HepG2 (cell line): Measurements from ENCODE around the gene PRKAG3. TPM values are rescaled to one million over a fixed set of nuclear protein-coding genes. Genes with fewer than 3 reads are reported as not detected.

Source experiments
- AKAP8 ChIP-seq: sonication (generic); formaldehyde crosslinking; IDR thresholded peaks from 2 replicates; pipeline ENCODE4 v1.5.1; 2020; ENCODE audit warnings: mild to moderate bottlenecking, missing genetic modification reagents
- AKNA ChIP-seq: sonication (generic); formaldehyde crosslinking; IDR thresholded peaks from 2 replicates; pipeline ENCODE4 v1.4.0; 2020; ENCODE audit warnings: missing genetic modification reagents, borderline replicate concordance
- CENPBD1 ChIP-seq: sonication (generic); formaldehyde crosslinking; IDR thresholded peaks from 2 replicates; pipeline ENCODE4 v1.8.0; 2022; ENCODE audit warnings: missing genetic modification reagents, low read depth, mild to moderate bottlenecking, borderline replicate concordance
- CHD4 ChIP-seq: fragments of 200-600 bp; sonication (generic); IDR thresholded peaks from 2 replicates; pipeline ENCODE4 v1.7.0; 2017; ENCODE audit warnings: mild to moderate bottlenecking, low read length, borderline replicate concordance
- FOSL2 ChIP-seq: sonication (generic); formaldehyde crosslinking; IDR thresholded peaks from 2 replicates; pipeline ENCODE4 v1.4.0; 2020; ENCODE audit warnings: missing genetic modification reagents
- FOXC1 ChIP-seq: sonication (generic); formaldehyde crosslinking; IDR thresholded peaks from 2 replicates; pipeline ENCODE4 v1.8.0; 2022; ENCODE audit warnings: mild to moderate bottlenecking, missing genetic modification reagents, borderline replicate concordance
- POLR2AphosphoS2 ChIP-seq: IDR thresholded peaks from 2 replicates; pipeline ENCODE4 v1.6.1; 2011; ENCODE audit warnings: low read depth, low read length, improper control_type of control experiment
- SMAD3 ChIP-seq: sonication (generic); formaldehyde crosslinking; IDR thresholded peaks from 2 replicates; pipeline ENCODE4 v1.4.0; 2020; ENCODE audit warnings: missing genetic modification reagents
- ZBTB8A ChIP-seq: sonication (generic); formaldehyde crosslinking; IDR thresholded peaks from 2 replicates; pipeline ENCODE4 v1.4.0; 2020; ENCODE audit warnings: mild to moderate bottlenecking, low read depth, missing genetic modification reagents, borderline replicate concordance
- ZNF362 ChIP-seq: sonication (generic); formaldehyde crosslinking; IDR thresholded peaks from 2 replicates; pipeline ENCODE4 v1.4.0; 2020; ENCODE audit warnings: missing genetic modification reagents, mild to moderate bottlenecking, borderline replicate concordance
- ZNF546 ChIP-seq: sonication (generic); formaldehyde crosslinking; conservative IDR thresholded peaks from 2 replicates; pipeline ENCODE4 v1.8.1; 2023; ENCODE audit warnings: mild to moderate bottlenecking, missing genetic modification reagents
- ZNF687 ChIP-seq: sonication (generic); formaldehyde crosslinking; IDR thresholded peaks from 2 replicates; pipeline ENCODE4 v1.5.1; 2020; ENCODE audit warnings: mild to moderate bottlenecking, missing genetic modification reagents, moderate library complexity
- ZNF710 ChIP-seq: sonication (generic); formaldehyde crosslinking; IDR thresholded peaks from 2 replicates; pipeline ENCODE4 v1.5.0; 2020; ENCODE audit warnings: mild to moderate bottlenecking, missing genetic modification reagents, borderline replicate concordance
- polyA plus RNA-seq, 8 experiments: library from polyadenylated mRNA; depleted of rRNA in 3 of 8; stranded (reverse) in 7 of 8; unstranded in 1 of 8; fragments of >200 nt; fragmentation: Illumina TruSeq in 4 of 8; extraction: Trizol in 4 of 8; gene quantifications; 2 replicates each; pipeline versions ENCODE4 v1.2.1 to v1.2.3, GENCODE V29; 2011 to 2016; ENCODE audit warnings: low read depth in 4 of 8, missing spikeins in 1 of 8, mixed read lengths in 1 of 8; ENCODE audit not compliant: insufficient read depth in 1 of 8
- total RNA-seq, 5 experiments: library from RNA; depleted of rRNA; stranded (reverse); fragments of >200 nt; fragmentation: Illumina TruSeq; extraction: Trizol; gene quantifications; 2 replicates each; pipeline ENCODE4 v1.2.3, GENCODE V29; 2016; ENCODE audit warnings: low read depth in 1 of 5

PRKAG3 gene
- total and polyA plus RNA-seq, 2 of the 13 experiments (the other 11 are each of a cell fraction or from before 2014, with no cell fraction given): not detected

- TF ChIP-seq ZBTB8A (CRISPR knock-in tag) (peak; percentile 95; the same call in 1 of the 2 replicates), SMAD3 (CRISPR knock-in tag) (peak; percentile 35; the same call in 1 of the 2 replicates), CENPBD1 (CRISPR knock-in tag) (no peak), ZNF546 (CRISPR knock-in tag) (peak; percentile 92; the same call in 1 of the 2 replicates), FOSL2 (no peak), FOXC1 (CRISPR knock-in tag) (peak; percentile 96), CHD4 (no peak), AKNA (CRISPR knock-in tag) (no peak; the same call in 1 of the 2 replicates), ZNF687 (CRISPR knock-in tag) (peak; percentile 99), ZNF710 (no peak), ZNF362 (CRISPR knock-in tag) (peak; percentile 65), POLR2AphosphoS2 (no peak), AKAP8 (CRISPR knock-in tag) (peak; percentile 80; the same call in 1 of the 2 replicates)
Observed at GRCh38 chr2:218781691-218782527, 49.7 kb downstream of the PRKAG3 start, which contains the start of gene CYP27A1 (continued).
